Measurements from ENCODE around the gene PDF.
"Not testable (repeated sequence)": the region's sequence is repeated elsewhere in the genome, so short reads cannot be mapped to it uniquely, and the experiment has no call there.

Gene PDF, protein sequence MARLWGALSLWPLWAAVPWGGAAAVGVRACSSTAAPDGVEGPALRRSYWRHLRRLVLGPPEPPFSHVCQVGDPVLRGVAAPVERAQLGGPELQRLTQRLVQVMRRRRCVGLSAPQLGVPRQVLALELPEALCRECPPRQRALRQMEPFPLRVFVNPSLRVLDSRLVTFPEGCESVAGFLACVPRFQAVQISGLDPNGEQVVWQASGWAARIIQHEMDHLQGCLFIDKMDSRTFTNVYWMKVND

DNA sequence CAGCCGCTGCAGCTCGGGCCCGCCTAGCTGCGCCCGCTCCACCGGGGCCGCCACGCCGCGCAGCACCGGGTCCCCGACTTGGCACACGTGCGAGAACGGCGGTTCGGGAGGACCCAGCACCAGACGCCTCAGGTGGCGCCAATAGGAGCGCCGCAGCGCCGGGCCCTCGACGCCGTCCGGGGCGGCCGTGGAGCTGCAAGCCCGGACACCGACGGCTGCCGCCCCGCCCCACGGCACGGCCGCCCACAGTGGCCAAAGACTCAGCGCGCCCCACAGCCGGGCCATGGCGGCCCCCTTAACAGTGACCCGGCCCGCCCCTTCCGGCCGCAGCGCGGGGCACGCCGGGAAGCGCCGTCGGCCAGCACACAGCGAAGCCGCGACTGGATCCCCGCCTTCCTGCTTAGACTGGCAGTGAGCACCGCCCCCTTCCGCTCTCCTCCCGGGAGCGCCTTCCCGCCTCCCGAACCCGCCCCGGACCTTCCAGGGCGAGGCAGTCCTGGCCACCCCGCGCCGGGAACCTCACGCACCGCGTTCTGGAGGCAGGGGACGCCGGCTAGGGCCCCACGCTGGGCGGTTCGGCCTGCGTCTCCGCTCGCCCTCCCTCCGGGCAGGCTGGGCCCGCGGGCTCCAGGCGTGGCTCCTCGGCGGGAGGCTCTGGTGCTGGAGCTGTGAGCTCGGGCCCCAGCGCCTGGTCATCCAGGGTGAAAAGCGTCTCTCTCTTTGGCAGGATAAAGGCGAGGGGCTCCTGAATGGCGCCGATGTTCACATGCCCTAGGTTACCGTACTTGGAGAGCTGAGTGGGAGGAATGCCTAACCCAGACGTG lies at the start of gene PDF:
TSS of gene PDF (minus strand) at position 303 of the 824 bp plus-strand sequence. CDS start at position 285, 18 bp downstream.
- DNase-seq = peak; percentile 77 to 84

DNA sequence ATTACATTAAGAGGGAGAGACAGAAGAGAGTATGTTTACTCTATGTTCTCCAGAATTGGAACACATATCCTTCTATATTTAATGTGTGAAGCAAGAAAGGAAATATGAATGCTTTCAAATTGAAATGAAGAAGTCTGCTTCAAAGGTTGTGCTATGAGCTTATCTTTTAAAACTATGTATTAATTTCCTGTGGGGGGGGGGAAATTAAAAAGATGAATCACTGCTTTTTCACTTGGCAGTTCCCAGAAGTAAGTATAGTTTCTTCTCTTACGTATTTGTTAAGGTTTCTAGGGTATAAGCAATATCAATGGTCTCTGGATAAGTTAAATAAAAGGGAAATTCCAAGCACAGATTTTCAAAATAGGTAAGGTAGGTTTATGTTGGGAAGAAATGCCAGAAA lies 48.4 kb upstream of the PDF start:
- no peak for DNase-seq

GRCh38 chr16:69378036-69378435 lies 47.6 kb upstream of the PDF start:
- no peak for DNase-seq

- DNase-seq = no peak
Measured at GRCh38 chr16:69376393-69377059, 46.1 kb upstream of the PDF start.

- no peak for DNase-seq
Measured at GRCh38 chr16:69373019-69373418, 42.6 kb upstream of the PDF start.

DNA sequence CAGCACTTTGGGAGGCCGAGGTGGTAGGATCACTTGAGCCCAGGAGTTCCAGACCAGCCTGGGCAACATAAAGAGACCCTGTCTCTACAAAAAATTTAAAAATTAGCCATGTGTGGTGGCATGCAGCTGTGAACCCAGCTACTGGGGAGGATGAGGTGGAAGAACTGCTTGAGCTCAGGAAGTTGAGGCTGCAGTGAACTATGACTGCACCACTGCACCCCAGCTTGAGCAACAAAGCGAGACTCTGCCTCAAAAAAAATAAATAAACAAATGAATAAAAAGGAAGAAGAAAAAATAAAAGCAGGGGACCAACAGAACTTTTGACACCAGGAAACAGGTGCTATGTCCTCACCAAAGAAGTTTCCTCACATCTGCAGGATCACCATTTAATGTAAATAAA lies 41.2 kb upstream of the PDF start:
- DNase-seq = no peak

GRCh38 chr16:69368866-69369265 lies 38.5 kb upstream of the PDF start:
- DNase-seq = no peak

GRCh38 chr16:69367980-69368379 lies 37.6 kb upstream of the PDF start:
- no peak for DNase-seq

- no peak for DNase-seq
Measured at GRCh38 chr16:69366431-69366830, 36.0 kb upstream of the PDF start.

DNA sequence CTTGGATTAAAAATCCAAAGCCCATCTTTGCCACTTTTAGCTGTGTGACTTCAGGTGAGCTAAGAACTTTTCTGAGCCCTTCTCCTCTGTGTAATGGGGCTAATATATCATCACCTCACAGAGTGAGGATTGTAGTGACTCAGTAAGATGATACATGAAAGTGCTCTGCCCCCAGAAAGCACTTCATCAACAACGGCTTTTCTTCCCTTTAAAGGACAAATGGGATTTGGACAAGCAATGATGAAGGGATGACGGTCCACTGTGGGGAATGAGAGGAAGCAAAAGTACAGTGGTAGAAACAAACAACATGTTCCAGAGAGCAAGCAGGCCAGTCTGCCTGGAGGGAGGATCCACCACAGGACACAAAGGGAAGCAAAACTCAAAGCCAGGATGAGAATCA lies 35.5 kb upstream of the PDF start:
- no peak for DNase-seq

DNA sequence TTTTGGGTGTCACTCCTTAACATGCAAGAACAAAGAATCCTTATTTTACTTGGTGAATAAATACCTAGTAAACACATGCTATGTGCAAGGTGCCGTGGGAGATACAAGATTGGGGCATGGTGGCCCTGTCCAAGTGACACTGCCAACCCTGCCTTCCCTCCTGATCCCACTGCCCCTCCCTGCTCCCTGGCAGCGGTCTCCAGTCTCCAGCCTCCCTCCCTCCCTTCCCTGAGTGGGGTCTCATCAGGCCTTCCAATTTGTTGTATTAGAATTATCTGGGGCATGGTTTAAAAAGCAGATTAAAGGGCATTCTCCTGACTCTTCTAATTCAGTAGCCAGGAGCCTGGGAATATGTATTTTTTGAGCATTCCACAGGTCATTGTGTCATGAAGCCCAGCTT lies 33.7 kb upstream of the PDF start:
- DNase-seq = no peak

- no peak for DNase-seq
Measured at GRCh38 chr16:69363281-69363717, 32.9 kb upstream of the PDF start.

DNA sequence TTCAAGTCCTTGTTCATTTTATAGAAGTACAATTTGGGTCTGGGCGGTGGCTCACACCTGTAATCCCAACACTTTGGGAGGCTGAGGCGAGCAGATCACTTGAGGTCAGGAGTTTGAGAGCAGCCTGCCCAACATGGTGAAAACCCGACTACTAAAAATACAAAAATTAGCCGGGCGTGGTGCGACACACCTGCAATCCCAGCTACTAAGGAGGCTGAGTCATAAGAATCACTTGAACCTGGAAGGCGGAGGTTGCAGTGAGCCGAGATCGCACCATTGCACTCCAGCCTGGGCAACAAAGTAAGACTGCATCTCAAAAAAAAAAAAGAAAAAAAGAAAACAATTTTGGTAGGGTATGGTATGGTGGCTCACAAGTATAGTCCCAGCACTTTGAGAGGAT lies 29.7 kb upstream of the PDF start:
- DNase-seq = not testable (repeated sequence)

- no peak for DNase-seq
Measured at GRCh38 chr16:69351309-69352027, 21.1 kb upstream of the PDF start, which contains the start of gene TMED6. Gene TMED6 (minus strand): TSS chr16:69351786. CDS start chr16:69351753, 33 bp downstream.

DNA sequence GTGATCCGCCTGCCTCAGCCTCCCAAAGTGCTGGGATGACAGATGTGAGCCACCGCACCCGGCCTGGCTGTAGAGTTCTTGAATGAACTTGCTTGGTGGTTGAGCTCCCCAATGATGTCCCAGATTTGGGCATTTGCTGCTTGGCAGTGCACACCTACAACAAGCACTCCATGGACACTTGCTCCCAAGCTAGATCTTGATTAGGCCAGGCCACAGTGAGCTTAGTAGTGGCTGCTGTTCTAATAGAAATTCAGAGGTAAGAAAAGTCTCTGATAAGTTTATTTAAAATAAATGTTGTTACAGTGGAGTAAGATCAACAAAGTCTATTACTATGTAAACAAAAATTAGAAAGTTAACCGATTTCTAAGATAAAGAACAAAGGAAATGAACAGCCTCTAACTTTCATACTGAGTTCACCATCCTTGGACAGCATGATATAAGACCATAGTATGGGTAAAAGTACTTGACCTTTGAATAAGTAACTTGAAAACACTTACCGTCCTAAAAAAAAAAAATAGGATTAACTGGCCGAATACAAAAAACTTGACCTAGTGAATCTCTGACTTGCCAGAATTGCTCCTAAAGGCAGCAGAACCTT lies 20.2 kb upstream of the PDF start:
- no peak for DNase-seq

DNA sequence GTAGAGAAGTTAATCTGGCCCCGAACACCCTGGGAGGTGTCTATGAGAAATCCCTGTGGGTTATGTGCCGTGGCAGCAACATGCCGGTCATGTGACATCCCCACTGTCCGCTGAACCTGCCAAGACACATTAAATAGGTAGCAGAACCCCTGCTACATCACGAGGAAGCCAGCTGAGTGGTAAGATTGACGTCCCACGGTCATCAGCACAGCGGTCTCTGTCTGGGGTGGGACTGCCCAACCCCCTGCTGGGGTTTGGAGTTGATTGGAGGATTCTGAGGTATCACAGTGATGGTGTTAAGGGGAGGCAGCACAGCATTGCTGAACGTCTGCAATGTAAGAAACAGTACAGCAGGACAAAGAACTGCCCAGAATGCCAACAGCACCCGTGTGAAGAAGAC lies 19.1 kb upstream of the PDF start:
- DNase-seq = no peak

- DNase-seq = no peak
Measured at GRCh38 chr16:69348222-69348621, 17.8 kb upstream of the PDF start.

- no peak for DNase-seq
Measured at GRCh38 chr16:69346683-69347082, 16.3 kb upstream of the PDF start.

- no peak for DNase-seq
Measured at GRCh38 chr16:69345923-69346322, 15.5 kb upstream of the PDF start.

- no peak for DNase-seq
Measured at GRCh38 chr16:69344171-69344570, 13.8 kb upstream of the PDF start.

DNA sequence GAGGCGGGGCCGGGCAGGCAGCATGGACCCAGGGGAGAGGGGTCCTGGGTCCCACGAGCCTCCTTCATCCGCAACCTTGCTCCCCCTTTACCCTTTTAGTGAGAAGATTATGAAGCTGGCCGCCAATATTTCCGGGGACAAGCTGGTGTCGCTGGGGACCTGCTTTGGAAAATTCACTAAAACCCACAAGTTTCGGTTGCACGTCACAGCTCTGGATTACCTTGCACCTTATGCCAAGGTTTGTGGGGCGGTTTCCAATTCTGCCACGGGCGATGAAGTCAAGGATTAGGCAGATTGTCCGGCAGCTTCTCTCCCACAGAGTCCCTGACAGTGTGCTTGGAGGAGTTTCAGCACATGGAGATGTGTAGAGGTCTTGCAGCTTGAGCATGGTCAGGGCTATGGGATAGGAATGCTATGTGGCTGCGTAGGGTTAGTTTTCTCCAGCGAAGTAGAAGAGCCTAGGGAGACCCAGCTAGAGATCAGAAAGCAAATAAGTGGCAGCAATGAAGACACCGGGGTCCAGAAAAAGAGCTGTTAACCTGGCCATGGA lies 9.8 kb upstream of the PDF start:
- DNase-seq = peak in 1 of 2 donors; percentile 18

All from activated CD4-positive, alpha-beta T cell treated with anti-CD3 and anti-CD28 coated beads for 4 hours (primary cell).